HEK293 (cell line): ENCODE results near the gene TCAP.

Experiments
- MZF1 ChIP-seq: fragments of 450-650 bp; formaldehyde crosslinking; IDR thresholded peaks from 2 replicates; pipeline ENCODE4 v1.5.1; 2017; ENCODE audit warnings: missing biosample characterization, missing genetic modification characterization, borderline replicate concordance
- ZNF10 ChIP-seq: fragments of 450-650 bp; formaldehyde crosslinking; IDR thresholded peaks from 2 replicates; pipeline ENCODE4 v1.5.1; 2017; ENCODE audit warnings: missing biosample characterization, missing genetic modification characterization
- ZNF473 ChIP-seq: fragments of 450-650 bp; formaldehyde crosslinking; IDR thresholded peaks from 2 replicates; pipeline ENCODE4 v1.5.1; 2017; ENCODE audit warnings: missing biosample characterization, missing genetic modification characterization
- ZNF549 ChIP-seq: fragments of 450-650 bp; IDR thresholded peaks from 2 replicates; pipeline ENCODE4 v1.5.1; 2018; ENCODE audit warnings: missing biosample characterization, missing genetic modification characterization, mild to moderate bottlenecking, inconsistent platforms, moderate library complexity
- ZNF701 ChIP-seq: fragments of 450-650 bp; formaldehyde crosslinking; IDR thresholded peaks from 2 replicates; pipeline ENCODE4 v1.5.1; 2016; ENCODE audit warnings: missing biosample characterization, missing genetic modification characterization
- TF ChIP-seq, protein P1 (sequence below): sonication (generic); formaldehyde crosslinking; IDR thresholded peaks from 2 replicates; pipeline ENCODE4 v1.8.1; 2022; ENCODE audit warnings: mild to moderate bottlenecking, moderate library complexity, missing genetic modification reagents
- TF ChIP-seq, protein P2 (sequence below): fragments of 450-650 bp; formaldehyde crosslinking; IDR thresholded peaks from 2 replicates; pipeline ENCODE4 v1.5.1; 2016; ENCODE audit warnings: missing biosample characterization, missing genetic modification characterization
- TF ChIP-seq, protein P3 (sequence below): fragments of 450-650 bp; formaldehyde crosslinking; IDR thresholded peaks from 2 replicates; pipeline ENCODE4 v1.5.1; 2016; ENCODE audit warnings: missing biosample characterization, missing genetic modification characterization

DNA sequence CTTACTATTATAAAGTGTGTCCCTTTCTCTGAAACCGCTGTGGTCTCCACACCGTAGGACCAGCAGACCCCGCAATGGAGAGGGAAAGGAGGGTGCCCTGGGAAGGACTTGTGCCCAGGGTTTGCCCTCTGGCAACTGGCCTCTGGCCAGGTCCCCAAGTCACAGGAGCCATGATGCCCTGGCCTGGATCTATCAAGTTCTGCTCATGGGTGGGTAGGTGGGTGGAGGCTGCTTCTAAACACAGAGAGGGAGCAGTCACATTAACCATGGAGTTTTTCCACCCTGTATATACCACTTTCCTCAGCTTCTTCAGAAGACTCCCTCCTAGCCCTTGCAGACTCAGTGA lies 48.1 kb upstream of the TCAP start:
- TF ChIP-seq ZNF549 (tag by site-specific recombination) (no peak), MZF1 (no peak), ZNF701 (tag by site-specific recombination) (no peak), ZNF473 (tag by site-specific recombination) (no peak), ZNF10 (tag by site-specific recombination) (no peak)
- TF ChIP-seq, protein P1, sequence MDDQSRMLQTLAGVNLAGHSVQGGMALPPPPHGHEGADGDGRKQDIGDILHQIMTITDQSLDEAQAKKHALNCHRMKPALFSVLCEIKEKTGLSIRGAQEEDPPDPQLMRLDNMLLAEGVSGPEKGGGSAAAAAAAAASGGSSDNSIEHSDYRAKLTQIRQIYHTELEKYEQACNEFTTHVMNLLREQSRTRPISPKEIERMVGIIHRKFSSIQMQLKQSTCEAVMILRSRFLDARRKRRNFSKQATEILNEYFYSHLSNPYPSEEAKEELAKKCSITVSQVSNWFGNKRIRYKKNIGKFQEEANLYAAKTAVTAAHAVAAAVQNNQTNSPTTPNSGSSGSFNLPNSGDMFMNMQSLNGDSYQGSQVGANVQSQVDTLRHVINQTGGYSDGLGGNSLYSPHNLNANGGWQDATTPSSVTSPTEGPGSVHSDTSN (CRISPR knock-in tag): no peak
- TF ChIP-seq, protein P2, sequence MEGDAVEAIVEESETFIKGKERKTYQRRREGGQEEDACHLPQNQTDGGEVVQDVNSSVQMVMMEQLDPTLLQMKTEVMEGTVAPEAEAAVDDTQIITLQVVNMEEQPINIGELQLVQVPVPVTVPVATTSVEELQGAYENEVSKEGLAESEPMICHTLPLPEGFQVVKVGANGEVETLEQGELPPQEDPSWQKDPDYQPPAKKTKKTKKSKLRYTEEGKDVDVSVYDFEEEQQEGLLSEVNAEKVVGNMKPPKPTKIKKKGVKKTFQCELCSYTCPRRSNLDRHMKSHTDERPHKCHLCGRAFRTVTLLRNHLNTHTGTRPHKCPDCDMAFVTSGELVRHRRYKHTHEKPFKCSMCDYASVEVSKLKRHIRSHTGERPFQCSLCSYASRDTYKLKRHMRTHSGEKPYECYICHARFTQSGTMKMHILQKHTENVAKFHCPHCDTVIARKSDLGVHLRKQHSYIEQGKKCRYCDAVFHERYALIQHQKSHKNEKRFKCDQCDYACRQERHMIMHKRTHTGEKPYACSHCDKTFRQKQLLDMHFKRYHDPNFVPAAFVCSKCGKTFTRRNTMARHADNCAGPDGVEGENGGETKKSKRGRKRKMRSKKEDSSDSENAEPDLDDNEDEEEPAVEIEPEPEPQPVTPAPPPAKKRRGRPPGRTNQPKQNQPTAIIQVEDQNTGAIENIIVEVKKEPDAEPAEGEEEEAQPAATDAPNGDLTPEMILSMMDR (tag by site-specific recombination): no peak
- TF ChIP-seq, protein P3, sequence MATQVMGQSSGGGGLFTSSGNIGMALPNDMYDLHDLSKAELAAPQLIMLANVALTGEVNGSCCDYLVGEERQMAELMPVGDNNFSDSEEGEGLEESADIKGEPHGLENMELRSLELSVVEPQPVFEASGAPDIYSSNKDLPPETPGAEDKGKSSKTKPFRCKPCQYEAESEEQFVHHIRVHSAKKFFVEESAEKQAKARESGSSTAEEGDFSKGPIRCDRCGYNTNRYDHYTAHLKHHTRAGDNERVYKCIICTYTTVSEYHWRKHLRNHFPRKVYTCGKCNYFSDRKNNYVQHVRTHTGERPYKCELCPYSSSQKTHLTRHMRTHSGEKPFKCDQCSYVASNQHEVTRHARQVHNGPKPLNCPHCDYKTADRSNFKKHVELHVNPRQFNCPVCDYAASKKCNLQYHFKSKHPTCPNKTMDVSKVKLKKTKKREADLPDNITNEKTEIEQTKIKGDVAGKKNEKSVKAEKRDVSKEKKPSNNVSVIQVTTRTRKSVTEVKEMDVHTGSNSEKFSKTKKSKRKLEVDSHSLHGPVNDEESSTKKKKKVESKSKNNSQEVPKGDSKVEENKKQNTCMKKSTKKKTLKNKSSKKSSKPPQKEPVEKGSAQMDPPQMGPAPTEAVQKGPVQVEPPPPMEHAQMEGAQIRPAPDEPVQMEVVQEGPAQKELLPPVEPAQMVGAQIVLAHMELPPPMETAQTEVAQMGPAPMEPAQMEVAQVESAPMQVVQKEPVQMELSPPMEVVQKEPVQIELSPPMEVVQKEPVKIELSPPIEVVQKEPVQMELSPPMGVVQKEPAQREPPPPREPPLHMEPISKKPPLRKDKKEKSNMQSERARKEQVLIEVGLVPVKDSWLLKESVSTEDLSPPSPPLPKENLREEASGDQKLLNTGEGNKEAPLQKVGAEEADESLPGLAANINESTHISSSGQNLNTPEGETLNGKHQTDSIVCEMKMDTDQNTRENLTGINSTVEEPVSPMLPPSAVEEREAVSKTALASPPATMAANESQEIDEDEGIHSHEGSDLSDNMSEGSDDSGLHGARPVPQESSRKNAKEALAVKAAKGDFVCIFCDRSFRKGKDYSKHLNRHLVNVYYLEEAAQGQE (tag by site-specific recombination): no peak
